Kidney (tissue), 14 donors: ENCODE results near the gene MRTO4. TPM values are rescaled to one million over a fixed set of nuclear protein-coding genes. Genes with fewer than 3 reads are reported as not detected.
"Not testable (repeated sequence)": the region's sequence is repeated elsewhere in the genome, so short reads cannot be mapped to it uniquely, and the experiment has no call there.

Source experiments
- DNase-seq, 5 donors: peaks; one replicate each; pipeline ENCODE4 v3.0.0-alpha.2; 2013 to 2020
- FAIRE-seq: peaks from 2 replicates; lab custom pipeline; 2012; peaks lifted over from hg19 to GRCh38; lab: Jason Lieb, UNC
- H3K27ac ChIP-seq, 2 donors: one replicate each; pipeline ENCODE4 v1.7.0; 2013; ENCODE audit warnings: low read depth in 2 of 2, low read length in 2 of 2, inconsistent platforms in 1 of 2
- H3K27me3 ChIP-seq: one replicate; pipeline ENCODE4 v1.7.1; 2013; ENCODE audit warnings: low read length, inconsistent platforms; ENCODE audit not compliant: control insufficient read depth, insufficient read depth
- H3K36me3 ChIP-seq, 3 donors: one replicate each; pipeline versions ENCODE4 v1.7.0 to v1.7.1; 2013; ENCODE audit warnings: low read length in 3 of 3, control low read depth in 1 of 3, inconsistent platforms in 1 of 3; ENCODE audit not compliant: insufficient read depth in 3 of 3, control insufficient read depth in 2 of 3
- H3K4me1 ChIP-seq, 3 donors: one replicate each; pipeline versions ENCODE4 v1.7.0 to v1.7.1; 2013; ENCODE audit warnings: low read length in 3 of 3, inconsistent platforms in 1 of 3, low read depth in 1 of 3; ENCODE audit not compliant: control insufficient read depth in 2 of 3, insufficient read depth in 2 of 3
- H3K4me3 ChIP-seq, 3 donors: one replicate each; pipeline versions ENCODE4 v1.7.0 to v1.8.1; 2013; ENCODE audit warnings: low read length in 3 of 3, control low read depth in 1 of 3, inconsistent platforms in 1 of 3
- H3K9ac ChIP-seq, 3 donors: one replicate each; pipeline versions ENCODE4 v1.7.0 to v1.7.1; 2013; ENCODE audit warnings: low read length in 3 of 3, control low read depth in 1 of 3, inconsistent platforms in 1 of 3
- H3K9me3 ChIP-seq, 3 donors: one replicate each; pipeline versions ENCODE4 v1.7.0 to v1.7.1; 2013; ENCODE audit warnings: low read length in 3 of 3, control low read depth in 1 of 3, inconsistent platforms in 1 of 3; ENCODE audit not compliant: control insufficient read depth in 2 of 3, insufficient read depth in 1 of 3
- CTCF ChIP-seq: IDR thresholded peaks from 3 replicates; pipeline ENCODE4 v1.5.1; 2012; ENCODE audit warnings: mild to moderate bottlenecking, moderate library complexity, borderline replicate concordance; ENCODE audit not compliant: insufficient read depth; ENCODE audit errors: extremely low read depth
- intact Hi-C: fragments of 100-400 bp; cut with DNase I; formaldehyde crosslinking; loops from one replicate; pipeline ENCODE4 v1.11.1; 2022
- polyA plus RNA-seq: library from polyadenylated mRNA; stranded (reverse); fragments of 350-450 nt; fragmentation: Illumina TruSeq; extraction: RNeasy Lipid Tissue Mini Kit (QIAGEN cat#74804); gene quantifications from one replicate; pipeline ENCODE4 v1.2.3, GENCODE V29; 2014; ENCODE audit warnings: low read depth, low replicate concordance; ENCODE audit not compliant: insufficient read depth
- total RNA-seq: library from RNA; stranded (reverse); fragmentation: NEBNext Ultra II Directional; extraction: Animal tissue kit (Norgen Biotek cat#: 25700); gene quantifications from one replicate; pipeline ENCODE4 v1.2.1, GENCODE V29; 2021
- donor health status: control.
- donor health status: control.
- donor health status: control.
- donor health status: control.
- donor health status: control.
- donor health status: DM: yes; HTN: yes; CAD: no.
- donor health status: Normal renal cell carcinoma (clear cell type).

Gene MRTO4
- total and polyA plus RNA-seq, 2 donors from 2014 or later: 18.6 to 24.5 TPM

- no peak for FAIRE-seq
- Histone ChIP-seq H3K4me1 (peaks cover 4 to 17% (median 12%) of the 10 kb centered on the region in 3 donors), H3K9me3 (no peaks in the 10 kb centered on the region), H3K27me3 (no peaks in the 10 kb centered on the region), H3K9ac (peak overlapping the region; percentile 74 to 99 (median 89)), H3K4me3 (peak overlapping the region; percentile 89 to 100 (median 100)), H3K36me3 (no peaks in the 10 kb centered on the region), H3K27ac (peak overlapping the region; percentile 99 to 100)
- no peak for DNase-seq
- intact Hi-C loops: no loop called here
- TF ChIP-seq CTCF: no peak
These were observed 838 bp upstream of the MRTO4 start for GRCh38 chr1:19250629-19251304.

GRCh38 chr1:19254416-19254815, 2.8 kb downstream of the MRTO4 start:
- H3K9ac ChIP-seq: no peak overlapping the region
- H3K27me3 ChIP-seq: no peaks in the 10 kb centered on the region
- H3K9me3 ChIP-seq: no peaks in the 10 kb centered on the region
- no peak for DNase-seq
- no peak overlapping the region for H3K27ac ChIP-seq
- H3K4me3 ChIP-seq: no peak overlapping the region
- H3K4me1 ChIP-seq: peaks cover 4 to 17% (median 12%) of the 10 kb centered on the region in 3 donors
- no peak for TF ChIP-seq CTCF
- FAIRE-seq: no peak
- H3K36me3 ChIP-seq: peaks cover 3 to 21% (median 12%) of the 10 kb centered on the region in 3 donors
- intact Hi-C loops: no loop called here

GRCh38 chr1:19255288-19255687, 3.7 kb downstream of the MRTO4 start:
- H3K36me3 ChIP-seq: peaks cover 3 to 29% (median 16%) of the 10 kb centered on the region in 3 donors
- DNase-seq: no peak
- FAIRE-seq: no peak
- no peaks in the 10 kb centered on the region for H3K9me3 ChIP-seq
- no peak for TF ChIP-seq CTCF
- peaks cover 4 to 16% (median 12%) of the 10 kb centered on the region in 3 donors for H3K4me1 ChIP-seq
- H3K4me3 ChIP-seq: no peak overlapping the region
- H3K27me3 ChIP-seq: no peaks in the 10 kb centered on the region
- no peak overlapping the region for H3K9ac ChIP-seq
- H3K27ac ChIP-seq: no peak overlapping the region
- intact Hi-C loops: no loop called here

GRCh38 chr1:19256301-19256700, 4.7 kb downstream of the MRTO4 start:
- DNase-seq, H3K27ac ChIP-seq, FAIRE-seq, intact Hi-C loops, H3K9me3 ChIP-seq, H3K4me1 ChIP-seq, H3K9ac ChIP-seq, H3K4me3 ChIP-seq, H3K27me3 ChIP-seq: not testable (repeated sequence)
- H3K36me3 ChIP-seq: peaks cover 3 to 29% (median 18%) of the 10 kb centered on the region in 3 donors
